GM12878 (cell line): ENCODE data around the gene TAF11L9. TPM values are rescaled to one million over a fixed set of nuclear protein-coding genes. Genes with fewer than 3 reads are reported as not detected.
"Not testable (repeated sequence)": the region's sequence is repeated elsewhere in the genome, so short reads cannot be mapped to it uniquely, and the experiment has no call there.

ENCODE experiments used
- ATAC-seq: fragments of 200-7000 bp; cut with Tn5 transposase; 3 replicates; pipeline ENCODE4 v1.9.1; 2020; ENCODE audit warnings: mild to moderate bottlenecking, moderate library complexity
- BruUV-seq: library from RNA; stranded (reverse); fragments of 400-500 nt; replicated peaks from 2 replicates; lab custom pipeline; 2021; lab: Mats Ljungman, UMichigan
- CTCF ChIA-PET: fragments of 300-600 bp; sonication (Branson Sonifier 250); formaldehyde crosslinking; extraction: SDS; loops from one replicate; lab custom pipeline; 2021; ENCODE audit warnings: inconsistent platforms; lab: Yijun Ruan, JAX
- POLR2A ChIA-PET: fragments of 350-600 bp; formaldehyde crosslinking; extraction: SDS; loops from one replicate; lab custom pipeline; 2021; ENCODE audit warnings: inconsistent platforms; lab: Charles Lee
- RAD21 ChIA-PET: fragments of 300-600 bp; sonication (Branson Sonifier 250); formaldehyde crosslinking; loops from one replicate; lab custom pipeline; 2023; ENCODE audit warnings: antibody characterized with exemption; ENCODE audit not compliant: unreplicated experiment; lab: Charles Lee
- SMC1A ChIA-PET: fragments of 300-600 bp; sonication (Branson Sonifier 250); formaldehyde crosslinking; loops from one replicate; lab custom pipeline; 2023; ENCODE audit not compliant: unreplicated experiment, uncharacterized antibody; lab: Charles Lee
- DNase-seq: peaks from one replicate; pipeline ENCODE4 v3.0.0-alpha.2; 2011; ENCODE audit warnings: low read depth, low spot score
- FAIRE-seq: peaks from 3 replicates; lab custom pipeline; 2011; peaks lifted over from hg19 to GRCh38; lab: Jason Lieb, UNC
- H2AFZ ChIP-seq: 2 replicates; pipeline ENCODE4 v1.6.0; 2011; ENCODE audit warnings: low read depth, low read length, control low read depth; ENCODE audit not compliant: control insufficient read depth
- H3K27ac ChIP-seq: 2 replicates; pipeline ENCODE4 v1.5.1; 2011; ENCODE audit warnings: control low read depth; ENCODE audit not compliant: control insufficient read depth, insufficient read depth
- H3K27me3 ChIP-seq, 2 experiments: replicated peaks in 1 of 2; 2 replicates each; pipeline versions ENCODE4 v1.6.0 to v1.6.1; 2011; ENCODE audit warnings: low read length in 1 of 2; ENCODE audit not compliant: control insufficient read depth in 2 of 2, insufficient read depth in 2 of 2
- H3K36me3 ChIP-seq, 2 experiments: 2 replicates each; pipeline ENCODE4 v1.5.1; 2011; ENCODE audit warnings: low read length in 1 of 2; ENCODE audit not compliant: control insufficient read depth in 2 of 2, insufficient read depth in 2 of 2
- H3K4me1 ChIP-seq: 2 replicates; pipeline ENCODE4 v1.6.1; 2011; ENCODE audit warnings: mild to moderate bottlenecking, low read length, moderate library complexity, mixed read lengths; ENCODE audit not compliant: control insufficient read depth, insufficient read depth
- H3K4me2 ChIP-seq: 2 replicates; pipeline ENCODE4 v1.6.0; 2011; ENCODE audit warnings: control low read depth; ENCODE audit not compliant: control insufficient read depth, insufficient read depth
- H3K4me3 ChIP-seq: fragments of 200-600 bp; sonication (generic); 2 replicates; pipeline ENCODE4 v1.5.1; 2016
- H3K79me2 ChIP-seq: 2 replicates; pipeline ENCODE4 v1.6.0; 2011; ENCODE audit warnings: low read length; ENCODE audit not compliant: control insufficient read depth, insufficient read depth
- H3K9ac ChIP-seq: 2 replicates; pipeline ENCODE4 v1.8.0; 2011; ENCODE audit warnings: low read length, control low read depth, mixed read lengths; ENCODE audit not compliant: control insufficient read depth, insufficient read depth
- H3K9me3 ChIP-seq: replicated peaks from 3 replicates; pipeline ENCODE4 v1.5.1; 2011; ENCODE audit warnings: mild to moderate bottlenecking, low read length; ENCODE audit not compliant: control insufficient read depth, insufficient read depth
- H4K20me1 ChIP-seq: 2 replicates; pipeline ENCODE4 v1.6.0; 2011; ENCODE audit not compliant: control insufficient read depth, insufficient read depth
- BCLAF1 ChIP-seq: fragments of 450-650 bp; IDR thresholded peaks from 2 replicates; pipeline ENCODE4 v1.6.1; 2017; ENCODE audit warnings: antibody characterized with exemption, mild to moderate bottlenecking, moderate library complexity
- BHLHE40 ChIP-seq, 2 experiments: fragments of 450-650 bp in 1 of 2; IDR thresholded peaks; 2 replicates each; pipeline ENCODE4 v1.6.1; 2011 to 2017; ENCODE audit warnings: low read depth in 2 of 2, borderline replicate concordance in 1 of 2, improper control_type of control experiment in 1 of 2, low read length in 1 of 2, mild to moderate bottlenecking in 1 of 2
- CBFB ChIP-seq: IDR thresholded peaks from 2 replicates; pipeline ENCODE4 v1.6.1; 2016; ENCODE audit warnings: antibody characterized with exemption, low read depth
- MEF2A ChIP-seq: IDR thresholded peaks from 2 replicates; pipeline ENCODE4 v1.6.1; 2011; ENCODE audit warnings: low read depth, mild to moderate bottlenecking, low read length, moderate library complexity; ENCODE audit not compliant: insufficient read depth
- POLR2A ChIP-seq: IDR thresholded peaks from 2 replicates; pipeline ENCODE4 v1.6.1; 2011; ENCODE audit warnings: low read depth, mild to moderate bottlenecking, low read length
- TAF1 ChIP-seq: IDR thresholded peaks from 2 replicates; pipeline ENCODE4 v1.6.1; 2011; ENCODE audit warnings: mild to moderate bottlenecking, low read depth, low read length, borderline replicate concordance
- WGBS: methylation state at CpG from one replicate; pipeline ENCODE4 v1.1.6; 2016; ENCODE audit warnings: low lambda C conversion rate; ENCODE audit not compliant: insufficient replicate concordance, insufficient coverage; ENCODE audit errors: missing lambda C conversion rate; 5-methylcytosine and 5-hydroxymethylcytosine counted together
- in situ Hi-C: fragments of 300-500 bp; cut with MboI; formaldehyde crosslinking; loops from 9 replicates; pipeline ENCODE4 v1.14.3; 2018; ENCODE audit warnings: mixed read lengths
- intact Hi-C: fragments of 100-400 bp; cut with micrococcal nuclease; formaldehyde crosslinking; loops from one replicate; pipeline ENCODE4 v1.14.2; 2022; ENCODE audit not compliant: unreplicated experiment
- polyA plus RNA-seq, 11 experiments: library from polyadenylated mRNA; depleted of rRNA in 4 of 11; unstranded in 6 of 11; stranded (reverse) in 5 of 11; fragments of >200 nt; fragmentation: Nextera tagmentation in 4 of 11; fragmentation: Illumina TruSeq in 1 of 11; extraction: Ambion mirVana in 4 of 11; extraction: Trizol in 1 of 11; gene quantifications; 1 replicate in 1 of 11; 2 replicates in 10 of 11; pipeline versions ENCODE4 v1.2.1 to v1.2.3, GENCODE V29; 2011 to 2016; ENCODE audit warnings: inconsistent platforms in 2 of 11, missing spikeins in 2 of 11, low read depth in 1 of 11
- total RNA-seq, 4 experiments: library from RNA; depleted of rRNA in 3 of 4; stranded (reverse); fragments of >200 nt in 3 of 4; fragmentation: Illumina TruSeq in 1 of 4; extraction: Trizol in 1 of 4; gene quantifications; 2 replicates each; pipeline versions ENCODE4 v1.2.1 to v1.2.3, GENCODE V29; 2013 to 2021

TAF11L9 gene
- total and polyA plus RNA-seq, 10 of the 15 experiments (the other 5 are each of a cell fraction or from before 2014, with no cell fraction given) = not detected

GRCh38 chr5:17634160-17634559, 40.0 kb upstream of the TAF11L9 start, which contains the start of gene TAF11L14 (continued):
- TF ChIP-seq BHLHE40 (IDR thresholded peaks at IDR 0.05; ENCODE audit: borderline replicate concordance in 1 of 2, low read depth in 2 of 2, low read length in 1 of 2) (no peak), POLR2A (no peak), BCLAF1 (no peak), CBFB (no peak), TAF1 (no peak), MEF2A (no peak)

GRCh38 chr5:17631788-17632187, 37.6 kb upstream of the TAF11L9 start, which contains the start of gene TAF11L13:
Gene TAF11L13 (plus strand): TSS chr5:17632088.
- H3K4me2 ChIP-seq, DNase-seq, RAD21 ChIA-PET, intact Hi-C loops, POLR2A ChIA-PET, H2AFZ ChIP-seq, BruUV-seq, ATAC-seq, H4K20me1 ChIP-seq, H3K9ac ChIP-seq, H3K9me3 ChIP-seq, CTCF ChIA-PET, in situ Hi-C loops, H3K27ac ChIP-seq, H3K4me1 ChIP-seq, H3K4me3 ChIP-seq, H3K36me3 ChIP-seq, H3K27me3 ChIP-seq, H3K79me2 ChIP-seq, FAIRE-seq, SMC1A ChIA-PET: not testable (repeated sequence)
- WGBS = 28% methylated on average over 4 of the region's 12 CpGs
